ENCODE results near the gene SLC6A18. TPM values are rescaled to one million over a fixed set of nuclear protein-coding genes. Genes with fewer than 3 reads are reported as not detected.

Gene SLC6A18
- total RNA-seq, 2 donors from 2014 or later, result not detected

DNA sequence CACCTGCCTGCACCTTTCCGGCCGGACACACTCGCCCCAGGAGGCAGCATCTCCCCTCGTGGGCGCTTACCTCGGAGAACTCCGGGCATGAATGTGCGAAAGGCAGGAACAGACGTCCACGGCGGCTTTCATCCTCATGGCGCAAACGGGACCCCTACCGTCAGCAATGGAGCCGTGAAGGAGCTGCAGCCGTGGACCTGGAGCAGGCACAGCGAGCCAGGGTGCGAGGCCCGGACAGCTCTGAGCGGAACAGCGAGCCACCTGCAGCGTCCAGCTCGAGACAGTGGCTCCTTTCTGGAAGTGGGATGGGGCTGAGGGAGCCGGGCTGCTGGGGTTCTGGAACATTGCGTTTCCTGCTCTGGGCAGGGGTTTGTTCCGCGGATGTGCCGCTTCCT is 31.6 kb upstream of the SLC6A18 start:
- Mint-ChIP-seq H3K4me3 (no peak overlapping the region), H3K36me3 (no peaks in the 10 kb centered on the region), H3K27me3 (peaks cover 30 to 31% of the 10 kb centered on the region in 2 donors), H3K27ac (no peak overlapping the region), H3K9me3 (no peaks in the 10 kb centered on the region), H3K4me1 (ENCODE audit: low read depth in 2 of 2) (no peaks in the 10 kb centered on the region)
- DNase-seq (ENCODE audit: low spot score) (peak; percentile 56), ATAC-seq (no peak)

- Mint-ChIP-seq H3K27ac (no peak overlapping the region), H3K27me3 (peaks cover 23% of the 10 kb centered on the region in 2 donors), H3K4me3 (no peak overlapping the region), H3K9me3 (no peaks in the 10 kb centered on the region), H3K4me1 (ENCODE audit: low read depth in 2 of 2) (no peaks in the 10 kb centered on the region), H3K36me3 (no peaks in the 10 kb centered on the region)
- ATAC-seq, result no peak
- DNase-seq (ENCODE audit: low spot score), result peak; percentile 13
Observed at GRCh38 chr5:1194378-1194777, 30.8 kb upstream of the SLC6A18 start.

DNA sequence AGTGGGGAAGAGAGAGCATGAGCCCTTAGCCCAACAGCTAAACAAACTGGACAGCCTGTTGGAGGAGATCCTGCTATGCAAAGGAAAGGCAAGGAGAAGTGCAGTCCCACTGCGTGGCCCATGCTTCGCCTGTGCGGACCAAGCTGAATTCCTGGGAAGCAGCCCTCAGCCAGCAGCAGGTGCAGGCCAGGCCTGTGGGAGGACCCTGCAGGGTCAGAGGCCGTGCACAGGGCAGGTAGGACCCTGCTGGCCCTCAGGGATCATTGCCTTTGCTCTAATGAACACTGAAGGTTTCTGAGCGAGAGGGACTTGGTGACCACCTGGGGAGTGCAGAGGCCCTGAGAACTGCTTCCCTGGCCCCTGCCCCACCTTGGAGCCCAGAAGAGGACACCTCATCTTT is 29.7 kb upstream of the SLC6A18 start:
- ATAC-seq (no peak), DNase-seq (ENCODE audit: low spot score) (peak; percentile 0)
- no peaks in the 10 kb centered on the region for H3K36me3 Mint-ChIP-seq
- H3K4me1 Mint-ChIP-seq (ENCODE audit: low read depth in 2 of 2), result no peaks in the 10 kb centered on the region
- no peak overlapping the region for H3K27ac Mint-ChIP-seq
- H3K9me3 Mint-ChIP-seq, result no peaks in the 10 kb centered on the region
- no peak overlapping the region for H3K4me3 Mint-ChIP-seq
- H3K27me3 Mint-ChIP-seq, result peaks cover 14 to 21% of the 10 kb centered on the region in 2 donors

DNA sequence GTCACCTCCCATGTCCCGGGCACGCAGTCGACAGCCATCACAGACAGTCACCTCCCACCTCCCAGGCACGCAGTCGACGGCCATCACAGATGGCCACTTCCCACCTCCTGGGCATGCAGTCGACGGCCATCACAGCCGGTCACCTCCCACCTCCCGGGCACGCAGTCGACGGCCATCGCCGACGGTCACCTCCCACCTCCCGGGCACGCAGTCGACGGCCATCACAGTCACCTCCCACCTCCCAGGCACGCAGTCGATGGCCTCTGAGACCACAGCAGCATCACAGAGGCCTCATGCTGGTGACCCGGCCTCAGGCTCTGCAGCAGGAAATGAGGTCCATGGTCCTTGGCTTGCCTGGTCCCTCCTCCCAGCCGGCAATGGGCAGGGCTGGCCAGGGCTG is 29.3 kb upstream of the SLC6A18 start:
- no peak for ATAC-seq
- Mint-ChIP-seq H3K36me3 (no peaks in the 10 kb centered on the region), H3K27ac (no peak overlapping the region), H3K4me1 (ENCODE audit: low read depth in 2 of 2) (no peaks in the 10 kb centered on the region), H3K4me3 (no peak overlapping the region), H3K9me3 (no peaks in the 10 kb centered on the region), H3K27me3 (peaks cover 9 to 16% of the 10 kb centered on the region in 2 donors)
- peak; percentile 20 for DNase-seq (ENCODE audit: low spot score)

DNA sequence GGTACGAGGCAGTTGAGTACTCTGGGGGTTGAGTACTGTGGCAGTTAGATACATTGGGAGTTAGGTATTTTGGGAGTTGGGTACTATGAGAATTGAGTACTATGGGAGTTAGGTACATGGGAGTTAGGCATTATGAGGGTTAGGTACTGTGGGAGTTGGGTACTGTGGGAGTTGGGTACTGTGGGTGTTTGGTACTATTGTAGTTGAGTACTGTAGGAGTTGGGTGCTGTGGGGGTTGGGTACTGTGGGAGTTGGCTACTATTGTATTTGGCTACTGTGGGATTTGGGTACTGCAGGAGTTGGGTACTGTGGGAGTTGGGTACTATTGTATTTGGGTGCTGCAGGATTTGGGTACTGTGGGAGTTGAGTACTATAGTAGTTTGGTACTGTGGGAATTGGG is 28.6 kb upstream of the SLC6A18 start:
- Mint-ChIP-seq H3K27me3 (peaks cover 7 to 15% of the 10 kb centered on the region in 2 donors), H3K9me3 (no peaks in the 10 kb centered on the region), H3K4me3 (no peak overlapping the region), H3K36me3 (no peaks in the 10 kb centered on the region), H3K27ac (no peak overlapping the region), H3K4me1 (ENCODE audit: low read depth in 2 of 2) (no peaks in the 10 kb centered on the region)
- DNase-seq (ENCODE audit: low spot score) (no peak), ATAC-seq (no peak)

DNA sequence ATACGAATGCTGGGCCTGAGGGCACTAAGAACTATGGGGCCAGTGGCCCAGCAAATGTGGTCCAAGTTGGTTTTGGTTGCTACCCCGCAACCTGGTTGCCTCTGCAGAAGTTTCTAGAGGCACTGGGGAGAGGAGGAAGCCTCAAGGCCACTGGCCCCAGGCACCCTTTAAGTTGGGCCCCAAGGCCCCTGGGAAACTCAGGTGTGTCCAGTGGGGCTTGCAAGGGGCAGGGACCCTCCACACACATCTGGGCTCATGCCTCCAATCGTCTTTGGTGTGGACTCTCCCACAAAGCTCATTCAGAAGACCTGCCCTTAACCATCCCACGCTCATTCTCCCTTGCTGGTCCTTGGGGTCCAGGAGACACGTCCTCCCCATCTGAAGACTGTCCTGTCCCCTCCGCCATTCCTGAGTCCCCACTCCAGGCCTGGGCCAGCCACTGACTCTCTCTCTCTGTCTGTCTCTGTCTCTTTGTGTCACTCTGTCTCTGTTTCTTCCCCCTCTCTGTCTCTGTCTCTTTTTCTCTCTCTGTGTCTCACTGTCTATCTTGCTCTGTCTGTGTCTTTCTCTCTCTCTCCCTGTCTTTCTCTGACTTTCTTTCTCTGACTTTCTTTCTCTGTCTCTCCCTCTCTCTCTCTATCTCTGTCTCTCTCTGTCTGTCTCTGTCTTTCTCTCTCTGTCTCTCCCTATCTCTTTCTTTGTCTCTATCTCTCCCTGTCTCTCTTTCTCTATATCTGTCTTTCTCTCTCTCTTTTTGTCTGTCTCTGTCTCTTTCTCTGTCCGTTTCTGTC is 27.1 kb upstream of the SLC6A18 start:
- no peak overlapping the region for H3K27ac Mint-ChIP-seq
- H3K4me1 Mint-ChIP-seq (ENCODE audit: low read depth in 2 of 2), result no peaks in the 10 kb centered on the region
- ATAC-seq, result no peak
- no peak overlapping the region for H3K4me3 Mint-ChIP-seq
- no peaks in the 10 kb centered on the region for H3K9me3 Mint-ChIP-seq
- H3K27me3 Mint-ChIP-seq, result peaks cover 6 to 7% of the 10 kb centered on the region in 2 donors
- DNase-seq (ENCODE audit: low spot score), result no peak
- H3K36me3 Mint-ChIP-seq, result no peaks in the 10 kb centered on the region

GRCh38 chr5:1199340-1199648 is 25.9 kb upstream of the SLC6A18 start:
- H3K27ac Mint-ChIP-seq, result no peak overlapping the region
- H3K27me3 Mint-ChIP-seq, result peaks cover 6 to 7% of the 10 kb centered on the region in 2 donors
- no peak for ATAC-seq
- no peaks in the 10 kb centered on the region for H3K4me1 Mint-ChIP-seq (ENCODE audit: low read depth in 2 of 2)
- H3K36me3 Mint-ChIP-seq, result no peaks in the 10 kb centered on the region
- H3K4me3 Mint-ChIP-seq, result no peak overlapping the region
- DNase-seq (ENCODE audit: low spot score), result no peak
- H3K9me3 Mint-ChIP-seq, result no peaks in the 10 kb centered on the region

DNA sequence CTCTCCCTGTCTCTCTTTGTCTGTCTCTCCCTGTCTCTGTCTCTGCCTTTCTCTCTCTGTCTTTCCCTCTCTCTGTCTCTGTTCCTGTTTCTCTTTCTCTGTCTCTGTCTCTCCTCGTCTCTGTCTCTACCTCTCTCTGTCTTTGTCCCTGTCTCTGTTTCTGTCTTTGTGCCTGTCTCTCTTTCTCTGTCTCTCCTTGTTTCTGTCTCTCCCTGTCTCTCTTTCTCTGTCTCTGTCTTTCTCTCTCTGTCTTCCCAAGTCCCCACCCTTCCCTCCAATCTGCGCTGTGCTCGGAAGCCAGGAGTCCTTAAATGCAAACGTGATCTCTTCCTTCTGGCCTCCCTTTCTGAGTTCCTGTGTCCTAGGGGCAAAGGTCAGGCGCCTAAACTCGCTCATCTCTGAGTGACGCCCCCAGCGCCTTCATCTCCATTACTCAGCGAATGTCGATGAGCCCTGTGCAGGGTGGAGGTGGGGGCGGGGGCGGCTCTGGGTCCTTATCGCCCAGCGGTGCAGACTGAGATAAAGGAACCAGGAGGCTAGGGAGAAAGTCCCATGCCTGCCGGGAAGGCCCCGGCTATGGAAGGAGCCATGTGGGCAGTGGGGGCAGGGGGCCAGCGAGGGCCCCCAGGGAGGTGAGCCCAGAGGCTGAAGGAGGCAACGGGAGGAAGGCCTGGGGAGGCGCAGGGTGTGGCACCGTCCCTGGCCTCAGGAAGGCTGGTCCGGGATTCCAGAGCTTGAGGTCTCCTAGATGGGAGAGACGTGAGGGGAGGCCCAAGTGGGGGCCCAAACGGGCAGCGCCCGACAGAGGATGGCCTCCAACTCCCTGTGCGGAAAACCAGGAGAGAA is 25.3 kb upstream of the SLC6A18 start:
- no peaks in the 10 kb centered on the region for H3K9me3 Mint-ChIP-seq
- no peaks in the 10 kb centered on the region for H3K4me1 Mint-ChIP-seq (ENCODE audit: low read depth in 2 of 2)
- no peak for ATAC-seq
- no peak overlapping the region for H3K4me3 Mint-ChIP-seq
- H3K36me3 Mint-ChIP-seq, result no peaks in the 10 kb centered on the region
- no peak overlapping the region for H3K27ac Mint-ChIP-seq
- no peak for DNase-seq (ENCODE audit: low spot score)
- peaks cover 6 to 7% of the 10 kb centered on the region in 2 donors for H3K27me3 Mint-ChIP-seq

- Mint-ChIP-seq H3K36me3 (no peaks in the 10 kb centered on the region), H3K27ac (no peak overlapping the region), H3K9me3 (no peaks in the 10 kb centered on the region), H3K4me3 (no peak overlapping the region), H3K27me3 (peaks cover 7 to 13% of the 10 kb centered on the region in 2 donors), H3K4me1 (ENCODE audit: low read depth in 2 of 2) (no peaks in the 10 kb centered on the region)
- ATAC-seq (no peak), DNase-seq (ENCODE audit: low spot score) (no peak)
Observed at GRCh38 chr5:1200495-1201326, 24.5 kb upstream of the SLC6A18 start.

- no peak within 1 kb of the TSS for H3K4me3 Mint-ChIP-seq
- H3K27ac Mint-ChIP-seq, result no peak within 1 kb of the TSS
- H3K36me3 Mint-ChIP-seq, result no peaks in the 10 kb centered on the region
- H3K4me1 Mint-ChIP-seq (ENCODE audit: low read depth in 2 of 2), result no peaks in the 10 kb centered on the region
- peaks cover 11 to 16% of the 10 kb centered on the region in 2 donors for H3K27me3 Mint-ChIP-seq
- DNase-seq (ENCODE audit: low spot score) (no peak), ATAC-seq (no peak)
- H3K9me3 Mint-ChIP-seq, result no peaks in the 10 kb centered on the region
Observed at GRCh38 chr5:1201327-1202025, 23.7 kb upstream of the SLC6A18 start, which contains the start of gene SLC6A19. Gene SLC6A19 (plus strand): TSS chr5:1201595. CDS start chr5:1201651, 56 bp downstream.

GRCh38 chr5:1202026-1202797 is 23.0 kb upstream of the SLC6A18 start:
- H3K27me3 Mint-ChIP-seq, result peaks cover 8 to 12% of the 10 kb centered on the region in 2 donors
- DNase-seq (ENCODE audit: low spot score) (no peak), ATAC-seq (no peak)
- no peaks in the 10 kb centered on the region for H3K9me3 Mint-ChIP-seq
- H3K27ac Mint-ChIP-seq, result no peak overlapping the region
- H3K4me3 Mint-ChIP-seq, result no peak overlapping the region
- H3K4me1 Mint-ChIP-seq (ENCODE audit: low read depth in 2 of 2), result no peaks in the 10 kb centered on the region
- no peaks in the 10 kb centered on the region for H3K36me3 Mint-ChIP-seq

GRCh38 chr5:1202798-1203185 is 22.4 kb upstream of the SLC6A18 start:
- ATAC-seq, result no peak
- no peaks in the 10 kb centered on the region for H3K36me3 Mint-ChIP-seq
- no peaks in the 10 kb centered on the region for H3K4me1 Mint-ChIP-seq (ENCODE audit: low read depth in 2 of 2)
- H3K4me3 Mint-ChIP-seq, result no peak overlapping the region
- no peaks in the 10 kb centered on the region for H3K9me3 Mint-ChIP-seq
- no peak overlapping the region for H3K27ac Mint-ChIP-seq
- DNase-seq (ENCODE audit: low spot score), result no peak
- H3K27me3 Mint-ChIP-seq, result peaks cover 8 to 12% of the 10 kb centered on the region in 2 donors

Data from natural killer cell treated with Interleukin-12 subunit alpha and Interleukin-12 subunit beta and Interleukin-15 and Interleukin-18, amount 100 ng/mL, for 72 hours (primary cell).